ENCODE measurements around the gene S100G.
"Not testable (repeated sequence)": the region's sequence is repeated elsewhere in the genome, so short reads cannot be mapped to it uniquely, and the experiment has no call there.

Gene S100G, protein sequence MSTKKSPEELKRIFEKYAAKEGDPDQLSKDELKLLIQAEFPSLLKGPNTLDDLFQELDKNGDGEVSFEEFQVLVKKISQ

DNA sequence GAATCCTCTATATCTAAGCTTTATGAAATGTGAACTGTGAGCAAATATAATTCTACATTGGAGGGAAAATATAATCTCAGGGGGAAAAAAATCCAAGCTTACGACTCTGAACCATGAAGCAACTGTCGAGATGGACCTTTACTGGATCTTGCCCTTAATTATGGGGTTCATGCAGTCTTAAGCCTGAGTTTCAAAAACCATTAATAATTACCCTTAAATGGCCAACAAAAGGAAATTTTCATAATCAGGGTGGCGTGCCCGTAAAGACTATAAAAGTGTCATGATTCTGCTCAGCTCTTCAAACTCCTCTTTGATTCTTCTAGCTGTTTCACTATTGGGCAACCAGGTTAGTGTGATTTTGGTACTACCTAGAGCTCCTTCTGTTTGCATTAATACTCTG lies at the start of gene S100G:
TSS of gene S100G (plus strand) at position 301 of the 400 bp plus-strand sequence. CDS start 849 bp downstream, outside the sequence.
- DNase-seq: no peak

GRCh38 chrX:16601885-16602284 lies 48.1 kb upstream of the S100G start:
- no peak for DNase-seq

DNA sequence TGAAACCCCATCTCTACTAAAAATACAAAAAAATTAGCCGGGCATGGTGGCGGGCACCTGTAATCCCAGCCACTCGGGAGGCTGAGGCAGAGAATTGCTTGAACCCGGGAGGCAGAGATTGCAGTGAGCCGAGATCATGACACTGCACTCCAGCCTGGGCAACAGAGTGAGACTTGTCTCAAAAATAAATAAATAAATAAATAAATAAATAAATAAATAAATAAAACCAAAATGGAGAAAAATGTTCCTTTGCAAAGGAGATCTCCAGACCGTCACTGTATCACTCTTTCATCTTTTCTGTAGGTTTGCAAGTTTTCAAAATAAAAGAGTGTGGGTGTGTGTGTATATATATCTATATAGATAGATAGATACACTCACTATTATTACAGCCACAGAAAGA lies 46.7 kb upstream of the S100G start:
- not testable (repeated sequence) for DNase-seq

GRCh38 chrX:16603822-16604221 lies 46.1 kb upstream of the S100G start:
- DNase-seq: no peak

- no peak for DNase-seq
Measured at GRCh38 chrX:16604337-16604736, 45.6 kb upstream of the S100G start.

DNA sequence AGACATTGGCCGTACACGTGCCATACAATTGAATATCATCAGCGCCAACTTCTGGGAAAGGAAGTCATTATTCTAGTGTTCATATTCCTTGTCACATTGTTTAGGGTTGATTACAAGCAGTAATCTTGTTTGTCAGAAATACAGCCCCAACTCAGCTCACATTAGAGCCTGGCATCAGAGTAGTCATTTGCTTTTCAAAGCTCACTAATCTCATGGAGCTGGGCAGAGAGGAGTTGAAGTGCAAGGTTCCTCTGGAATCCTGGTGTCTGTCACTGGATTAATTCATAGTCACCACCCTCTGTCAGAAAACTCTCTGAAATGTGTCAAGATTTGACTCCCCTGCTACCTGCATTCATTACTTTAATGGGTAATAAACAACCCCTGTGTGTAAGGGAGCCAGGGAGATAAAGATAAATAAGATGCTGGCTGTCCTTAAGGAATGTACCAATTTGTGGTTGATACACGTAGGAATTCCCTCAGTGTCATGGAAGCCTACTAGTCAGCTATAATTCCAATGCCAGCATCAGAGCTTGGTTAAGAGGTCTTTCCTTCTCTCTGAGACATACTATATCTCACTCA lies 43.7 kb upstream of the S100G start:
- no peak for DNase-seq

- no peak for DNase-seq
Measured at GRCh38 chrX:16610121-16610621, 39.8 kb upstream of the S100G start.

DNA sequence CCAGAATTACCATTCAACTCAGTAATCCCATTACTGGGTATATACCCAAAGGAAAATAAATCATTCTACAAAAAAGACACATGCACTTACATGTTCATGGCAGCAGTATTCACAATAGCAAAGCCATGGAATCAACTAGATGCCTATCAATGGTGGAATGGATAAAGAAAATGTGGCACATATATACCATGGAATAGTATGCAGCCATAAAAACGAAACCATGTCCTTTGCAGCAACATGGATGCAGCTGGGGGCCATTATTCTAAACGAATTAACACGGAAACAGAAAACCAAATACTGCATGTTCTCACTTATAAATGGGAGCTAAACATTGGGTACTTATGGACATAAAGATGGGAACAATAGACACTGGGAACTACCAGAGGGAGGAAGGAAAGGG lies 39.3 kb upstream of the S100G start:
- DNase-seq: not testable (repeated sequence)

GRCh38 chrX:16612257-16612897 lies 37.6 kb upstream of the S100G start:
- DNase-seq: no peak

DNA sequence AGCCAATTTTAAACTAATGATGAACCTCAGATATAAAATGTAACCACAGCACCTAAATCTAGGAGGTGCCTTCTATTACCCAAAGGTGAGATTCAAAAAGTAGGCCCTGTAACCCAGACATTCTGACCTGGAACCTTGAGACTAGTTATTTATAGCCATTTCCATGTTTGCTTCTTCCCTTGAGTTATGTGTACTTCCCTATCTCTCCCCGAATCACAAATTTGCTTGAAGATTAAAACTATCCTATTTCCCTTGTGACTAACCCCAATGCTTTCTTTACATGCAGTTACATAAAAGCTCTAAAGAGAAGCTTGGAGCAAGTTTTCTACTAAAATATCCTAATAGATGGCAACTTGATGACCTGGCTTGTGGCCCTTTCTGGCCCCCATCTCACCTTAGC lies 32.6 kb upstream of the S100G start:
- DNase-seq: no peak

DNA sequence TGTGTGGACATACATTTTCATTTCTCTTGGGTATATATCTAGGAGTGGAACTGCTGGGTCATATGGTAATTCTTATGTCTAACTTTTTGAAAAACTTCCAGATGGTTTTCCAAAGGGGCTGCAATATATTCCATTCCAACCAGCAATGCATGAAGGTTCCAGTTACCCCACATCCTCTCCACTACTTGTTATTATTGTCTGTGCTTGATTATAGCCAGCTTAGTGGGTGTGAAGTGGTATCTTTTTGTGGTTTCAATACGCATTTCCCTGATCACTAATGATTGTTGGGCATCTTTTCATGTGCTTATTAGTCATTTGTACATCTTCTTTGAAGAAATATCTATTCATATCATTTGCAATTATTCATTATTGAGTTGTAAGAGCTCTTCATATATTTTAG lies 31.5 kb upstream of the S100G start:
- no peak for DNase-seq

GRCh38 chrX:16619024-16619423 lies 30.9 kb upstream of the S100G start:
- DNase-seq: no peak

- not testable (repeated sequence) for DNase-seq
Measured at GRCh38 chrX:16628511-16628910, 21.4 kb upstream of the S100G start.

DNA sequence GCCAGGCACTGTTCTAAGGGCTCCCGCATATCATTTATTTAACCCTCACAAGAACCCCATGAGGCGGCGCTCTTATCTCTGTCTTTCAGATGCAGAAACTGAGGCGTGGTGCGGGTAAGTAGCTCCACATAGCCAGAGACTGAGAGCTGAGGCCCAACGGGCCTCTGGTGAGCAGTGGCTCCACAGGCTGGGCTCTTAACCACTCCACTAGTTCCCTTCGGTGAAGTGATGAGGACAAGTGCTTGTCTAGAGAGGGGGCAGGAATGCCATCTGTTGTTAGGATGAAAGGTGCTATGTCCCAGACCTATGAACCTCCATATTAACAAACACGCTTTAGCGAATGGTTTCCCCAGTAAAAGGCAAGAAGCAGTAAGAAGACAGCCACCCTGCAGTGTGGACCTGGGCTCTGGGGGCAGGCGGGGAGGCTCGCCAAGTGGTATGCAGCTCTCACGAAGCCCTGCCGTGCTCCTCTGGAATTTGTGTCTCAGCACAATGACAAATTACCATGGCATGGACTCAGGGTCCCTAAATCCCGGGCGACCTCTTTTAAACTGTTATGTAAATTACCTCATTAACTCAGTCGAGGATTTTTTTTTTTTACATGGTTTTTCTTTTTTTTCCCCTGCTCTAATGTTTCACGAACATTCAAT lies 20.9 kb upstream of the S100G start:
- DNase-seq: no peak

DNA sequence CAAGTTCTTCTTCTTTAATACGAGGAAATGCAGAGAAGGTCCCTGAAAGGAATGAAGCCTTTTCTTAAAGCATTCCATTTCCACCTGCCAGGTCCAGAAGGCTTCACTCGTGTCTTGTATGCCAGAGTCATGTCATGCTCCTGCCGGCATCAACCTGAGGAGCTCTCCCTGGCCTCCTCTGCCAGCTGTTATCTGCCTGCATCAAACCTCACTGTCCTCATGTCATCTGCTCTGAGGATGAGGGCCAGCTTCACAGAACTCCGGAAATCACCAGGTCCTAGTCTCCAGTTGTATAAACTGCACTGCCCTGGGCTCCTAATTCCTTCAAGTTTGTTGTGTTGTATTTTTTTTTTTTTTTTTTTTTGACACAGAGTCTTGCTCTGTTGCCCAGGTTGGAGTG lies 20.0 kb upstream of the S100G start:
- DNase-seq: no peak

GRCh38 chrX:16633754-16634153 lies 16.2 kb upstream of the S100G start:
- no peak for DNase-seq

DNA sequence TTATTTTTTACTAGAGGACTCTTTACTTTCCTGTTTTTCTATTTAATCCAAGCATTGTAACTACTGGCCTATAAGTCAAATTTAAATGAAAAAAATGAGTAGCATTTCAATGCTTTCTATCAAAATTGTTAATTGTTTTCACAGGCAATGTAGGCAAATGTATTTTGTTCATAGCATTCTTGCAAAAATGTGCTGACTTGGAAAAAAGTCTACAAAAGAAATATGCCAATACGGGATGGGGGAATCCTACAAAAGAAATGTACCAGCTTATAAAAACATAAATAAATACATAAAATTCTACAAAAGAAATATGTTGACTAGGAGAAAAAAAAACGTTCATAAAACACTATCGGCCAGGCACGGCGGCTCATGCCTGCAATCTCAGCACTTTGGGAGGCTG lies 14.9 kb upstream of the S100G start:
- DNase-seq: no peak

GRCh38 chrX:16635596-16635995 lies 14.4 kb upstream of the S100G start:
- no peak for DNase-seq

- no peak for DNase-seq
Measured at GRCh38 chrX:16638533-16638932, 11.4 kb upstream of the S100G start.

DNA sequence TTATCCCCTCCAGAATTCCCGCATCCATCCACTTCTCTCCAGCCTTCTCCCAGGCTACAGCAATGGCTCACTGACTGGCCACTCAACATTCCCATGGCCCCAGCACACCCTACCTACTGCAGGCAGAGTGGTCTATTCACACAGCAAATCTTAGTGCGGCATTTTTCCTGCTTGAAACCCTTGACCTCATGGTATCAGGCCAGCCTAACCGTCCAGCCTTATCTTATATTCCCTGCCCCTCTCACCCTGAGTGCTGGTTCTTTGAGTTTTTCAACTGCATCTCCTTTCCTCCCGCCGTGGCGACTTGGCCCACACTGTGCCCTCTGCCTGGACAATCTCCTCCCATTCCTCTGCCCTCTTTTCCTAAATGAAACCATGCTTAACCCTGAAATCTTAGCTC lies 10.0 kb upstream of the S100G start:
- no peak for DNase-seq

GRCh38 chrX:16640823-16641222 lies 9.1 kb upstream of the S100G start:
- no peak for DNase-seq

DNA sequence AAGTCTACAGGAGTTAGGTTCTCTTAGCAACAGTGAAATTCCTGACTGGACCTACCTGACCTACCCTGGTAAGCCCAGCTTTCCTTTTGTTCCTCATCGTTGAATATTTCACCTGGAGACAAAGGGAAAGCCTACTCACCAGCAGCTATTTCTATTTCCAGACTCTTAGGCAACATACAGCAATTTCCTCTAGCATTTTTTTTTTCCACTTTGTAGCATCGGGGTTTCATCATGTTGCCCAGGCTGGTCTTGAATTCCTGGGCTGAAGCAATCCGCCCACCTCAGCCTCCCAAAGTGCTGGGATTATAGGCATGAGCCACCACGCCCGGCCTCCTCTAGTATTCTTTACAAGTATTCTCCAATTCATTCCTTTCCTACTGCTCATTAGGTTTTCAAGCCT lies 6.8 kb upstream of the S100G start:
- DNase-seq: no peak

GRCh38 chrX:16646366-16647138 lies 3.4 kb upstream of the S100G start:
- no peak for DNase-seq
